Neural progenitor cell (in vitro differentiated cells): ENCODE results near the gene RNF212. TPM values are rescaled to one million over a fixed set of nuclear protein-coding genes. Genes with fewer than 3 reads are reported as not detected.

Source experiments
- DNase-seq: peaks from one replicate; pipeline ENCODE4 v3.0.0-alpha.2; 2016; ENCODE audit warnings: low spot score
- H2AFZ ChIP-seq: fragments of 200-600 bp; sonication (generic); replicated peaks from 2 replicates; pipeline ENCODE4 v1.6.1; 2016; ENCODE audit warnings: antibody characterized with exemption
- H3F3A ChIP-seq: fragments of 200-600 bp; sonication (generic); 2 replicates; pipeline ENCODE4 v1.6.1; 2016; ENCODE audit warnings: antibody characterized with exemption, low read depth
- H3K27ac ChIP-seq: fragments of 200-600 bp; sonication (generic); 2 replicates; pipeline ENCODE4 v1.5.1; 2016; ENCODE audit warnings: mild to moderate bottlenecking
- H3K27me3 ChIP-seq: fragments of 200-600 bp; sonication (generic); 2 replicates; pipeline ENCODE4 v1.6.1; 2016; ENCODE audit warnings: mild to moderate bottlenecking, moderate library complexity
- H3K36me3 ChIP-seq: fragments of 200-600 bp; sonication (generic); 2 replicates; pipeline ENCODE4 v1.5.1; 2016
- H3K4me1 ChIP-seq: fragments of 200-600 bp; sonication (generic); 2 replicates; pipeline ENCODE4 v1.6.1; 2016; ENCODE audit warnings: mixed run types
- H3K4me2 ChIP-seq: fragments of 200-600 bp; sonication (generic); 2 replicates; pipeline ENCODE4 v1.6.1; 2016
- H3K4me3 ChIP-seq: fragments of 200-600 bp; sonication (generic); 2 replicates; pipeline ENCODE4 v1.5.1; 2016
- H3K79me2 ChIP-seq: fragments of 200-600 bp; sonication (generic); 2 replicates; pipeline ENCODE4 v1.6.1; 2016; ENCODE audit warnings: low read depth
- H3K9ac ChIP-seq: fragments of 200-600 bp; sonication (generic); 2 replicates; pipeline ENCODE4 v1.6.1; 2016
- H3K9me3 ChIP-seq: fragments of 200-600 bp; sonication (generic); 2 replicates; pipeline ENCODE4 v1.5.1; 2016; ENCODE audit warnings: low read depth
- H4K20me1 ChIP-seq: fragments of 200-600 bp; sonication (generic); 2 replicates; pipeline ENCODE4 v1.6.1; 2016; ENCODE audit warnings: low read depth
- H3K27ac Mint-ChIP-seq: 3 replicates; pipeline ENCODE4 v1.8.0; 2021; ENCODE audit warnings: mixed read lengths
- H3K27me3 Mint-ChIP-seq: 2 replicates; pipeline ENCODE4 v1.8.0; 2022; ENCODE audit warnings: low read depth, mild to moderate bottlenecking, inconsistent platforms, moderate library complexity, mixed read lengths; ENCODE audit not compliant: insufficient read depth
- H3K36me3 Mint-ChIP-seq: 3 replicates; pipeline ENCODE4 v1.8.0; 2021; ENCODE audit warnings: mixed read lengths
- H3K4me1 Mint-ChIP-seq: 3 replicates; pipeline ENCODE4 v1.8.0; 2021; ENCODE audit warnings: mixed read lengths
- H3K4me3 Mint-ChIP-seq: 3 replicates; pipeline ENCODE4 v1.8.0; 2021; ENCODE audit warnings: mild to moderate bottlenecking, moderate library complexity, mixed read lengths
- H3K9me3 Mint-ChIP-seq: 3 replicates; pipeline ENCODE4 v1.8.0; 2020; ENCODE audit warnings: mixed read lengths
- CTCF ChIP-seq: fragments of 200-600 bp; sonication (generic); IDR thresholded peaks from 2 replicates; pipeline ENCODE4 v1.5.1; 2017; ENCODE audit warnings: antibody characterized with exemption, mild to moderate bottlenecking
- EZH2 ChIP-seq: fragments of 200-600 bp; sonication (generic); IDR thresholded peaks from 2 replicates; pipeline ENCODE4 v1.6.1; 2017; ENCODE audit warnings: antibody characterized with exemption, mild to moderate bottlenecking, moderate library complexity
- EZH2phosphoT487 ChIP-seq: fragments of 200-600 bp; sonication (generic); IDR thresholded peaks from 2 replicates; pipeline ENCODE4 v1.6.1; 2017; ENCODE audit warnings: antibody characterized with exemption
- total RNA-seq: library from RNA; depleted of rRNA; stranded (reverse); fragments of >200 nt; gene quantifications from 2 replicates; pipeline ENCODE4 v1.2.3, GENCODE V29; 2015; ENCODE audit warnings: low replicate concordance

The RNF212 gene
- total RNA-seq, 1 donor from 2014 or later = 3.4 TPM

GRCh38 chr4:1041936-1042330 lies 71.4 kb downstream of the RNF212 start:
- H4K20me1 ChIP-seq = no peaks in the 10 kb centered on the region
- Mint-ChIP-seq H3K4me3 (peak overlapping the region; percentile 67), H3K4me1 (peaks cover 45% of the 10 kb centered on the region), H3K27me3 (peaks cover 22% of the 10 kb centered on the region), H3K27ac (peak overlapping the region; percentile 86), H3K36me3 (peaks cover 2% of the 10 kb centered on the region), H3K9me3 (peaks cover 5% of the 10 kb centered on the region)
- no peaks in the 10 kb centered on the region for H3K79me2 ChIP-seq
- TF ChIP-seq CTCF = no peak
- no peak for TF ChIP-seq EZH2phosphoT487
- peak overlapping the region; percentile 75 for H2AFZ ChIP-seq
- peaks cover 30% of the 10 kb centered on the region for H3K4me1 ChIP-seq
- no peaks in the 10 kb centered on the region for H3K9me3 ChIP-seq
- H3K27ac ChIP-seq = no peak overlapping the region
- H3K27me3 ChIP-seq = peaks cover 34% of the 10 kb centered on the region
- no peak overlapping the region for H3K9ac ChIP-seq
- H3F3A ChIP-seq = peaks cover 24% of the 10 kb centered on the region
- no peaks in the 10 kb centered on the region for H3K36me3 ChIP-seq
- no peak for DNase-seq
- H3K4me2 ChIP-seq = peak overlapping the region; percentile 71
- H3K4me3 ChIP-seq = no peak overlapping the region

GRCh38 chr4:1041147-1041935 lies 72.0 kb downstream of the RNF212 start:
- H3K4me1 Mint-ChIP-seq = peaks cover 42% of the 10 kb centered on the region
- H3K36me3 ChIP-seq = no peaks in the 10 kb centered on the region
- H3F3A ChIP-seq = peaks cover 21% of the 10 kb centered on the region
- no peak overlapping the region for H3K4me3 ChIP-seq
- H3K79me2 ChIP-seq = no peaks in the 10 kb centered on the region
- H3K9ac ChIP-seq = no peak overlapping the region
- TF ChIP-seq CTCF = no peak
- TF ChIP-seq EZH2phosphoT487 = no peak
- TF ChIP-seq EZH2 = no peak
- H2AFZ ChIP-seq = peak overlapping the region; percentile 75
- peaks cover 3% of the 10 kb centered on the region for H3K9me3 Mint-ChIP-seq
- H3K4me1 ChIP-seq = peaks cover 36% of the 10 kb centered on the region
- no peaks in the 10 kb centered on the region for H4K20me1 ChIP-seq
- H3K4me2 ChIP-seq = peak overlapping the region; percentile 71
- peak overlapping the region; percentile 67 for H3K4me3 Mint-ChIP-seq
- DNase-seq = peak; percentile 89
- no peaks in the 10 kb centered on the region for H3K9me3 ChIP-seq
- peak overlapping the region; percentile 86 for H3K27ac Mint-ChIP-seq
- no peaks in the 10 kb centered on the region for H3K36me3 Mint-ChIP-seq
- H3K27ac ChIP-seq = no peak overlapping the region
- peaks cover 19% of the 10 kb centered on the region for H3K27me3 Mint-ChIP-seq
- H3K27me3 ChIP-seq = peaks cover 31% of the 10 kb centered on the region

GRCh38 chr4:1040344-1041146 lies 72.8 kb downstream of the RNF212 start:
- H3F3A ChIP-seq = peaks cover 21% of the 10 kb centered on the region
- peaks cover 21% of the 10 kb centered on the region for H3K27me3 Mint-ChIP-seq
- peak overlapping the region; percentile 67 for H3K4me3 Mint-ChIP-seq
- H3K36me3 ChIP-seq = no peaks in the 10 kb centered on the region
- peaks cover 40% of the 10 kb centered on the region for H3K4me1 ChIP-seq
- no peak overlapping the region for H3K4me3 ChIP-seq
- H2AFZ ChIP-seq = no peak overlapping the region
- H3K36me3 Mint-ChIP-seq = no peaks in the 10 kb centered on the region
- TF ChIP-seq EZH2 (no peak), EZH2phosphoT487 (no peak), CTCF (no peak)
- no peaks in the 10 kb centered on the region for H3K9me3 ChIP-seq
- H4K20me1 ChIP-seq = no peaks in the 10 kb centered on the region
- no peaks in the 10 kb centered on the region for H3K79me2 ChIP-seq
- peaks cover 24% of the 10 kb centered on the region for H3K27me3 ChIP-seq
- DNase-seq = no peak
- H3K9ac ChIP-seq = no peak overlapping the region
- peak overlapping the region; percentile 64 for H3K27ac Mint-ChIP-seq
- H3K4me2 ChIP-seq = no peak overlapping the region
- peaks cover 3% of the 10 kb centered on the region for H3K9me3 Mint-ChIP-seq
- peaks cover 41% of the 10 kb centered on the region for H3K4me1 Mint-ChIP-seq
- H3K27ac ChIP-seq = no peak overlapping the region
